Activated CD4-positive, alpha-beta T cell treated with anti-CD3 and anti-CD28 coated beads for 4 hours (primary cell): ENCODE data around the gene CTBP2.

Experiments
- DNase-seq, 2 donors: peaks; one replicate each; pipeline ENCODE4 v3.0.0-alpha.2; 2020

The CTBP2 gene

DNA sequence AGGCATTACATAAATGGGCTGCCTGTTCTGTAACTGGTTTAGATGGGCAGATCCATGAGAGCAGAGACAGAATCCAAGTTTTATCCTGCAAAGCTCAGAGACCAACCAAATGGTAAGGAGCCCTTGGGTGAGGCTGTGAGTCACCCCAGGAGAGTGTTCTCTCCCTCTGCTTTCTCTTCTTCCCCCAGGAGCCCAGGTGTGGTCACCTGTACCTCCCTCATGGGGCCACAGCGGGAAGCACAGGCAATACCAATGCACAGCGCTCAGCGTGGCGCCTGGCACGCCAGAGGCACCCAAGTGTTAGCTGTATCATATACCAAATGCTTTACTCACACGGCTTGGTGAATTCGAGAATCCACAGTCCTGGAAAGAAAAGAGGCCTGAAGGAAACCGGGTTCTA lies 39.4 kb downstream of the CTBP2 start:
- no peak for DNase-seq

GRCh38 chr10:125120053-125120710 lies 40.2 kb downstream of the CTBP2 start:
- no peak for DNase-seq

GRCh38 chr10:125118701-125119100 lies 41.7 kb downstream of the CTBP2 start:
- DNase-seq = no peak

DNA sequence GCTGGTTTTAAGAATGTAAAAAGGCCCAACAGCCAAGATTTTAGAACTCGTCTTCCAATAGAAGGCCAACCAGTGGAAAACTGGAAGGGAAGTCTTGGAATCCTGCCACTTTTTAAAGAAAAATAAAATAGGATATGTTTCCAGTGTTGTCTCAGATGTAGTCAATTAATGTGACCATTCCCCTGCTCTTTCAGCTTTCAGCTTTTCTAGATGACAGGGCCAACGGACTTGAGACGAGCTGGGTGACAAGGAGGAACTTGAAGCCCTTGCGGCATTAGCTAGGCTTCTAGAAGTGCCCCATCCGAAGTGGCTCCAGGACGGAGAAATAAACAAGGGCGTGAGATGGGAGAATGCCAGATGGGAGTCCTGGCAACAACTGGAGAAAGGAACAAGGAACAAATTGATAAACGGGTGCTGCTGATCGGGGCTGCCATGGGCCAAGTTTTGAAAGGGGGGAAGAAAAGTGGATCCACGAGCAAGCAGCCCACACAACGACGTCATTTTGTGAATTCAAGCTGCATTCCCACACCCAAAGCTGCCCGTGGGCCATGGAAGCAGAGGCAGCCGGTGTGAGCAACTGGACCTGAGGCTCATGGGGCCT lies 42.3 kb downstream of the CTBP2 start:
- DNase-seq = no peak

DNA sequence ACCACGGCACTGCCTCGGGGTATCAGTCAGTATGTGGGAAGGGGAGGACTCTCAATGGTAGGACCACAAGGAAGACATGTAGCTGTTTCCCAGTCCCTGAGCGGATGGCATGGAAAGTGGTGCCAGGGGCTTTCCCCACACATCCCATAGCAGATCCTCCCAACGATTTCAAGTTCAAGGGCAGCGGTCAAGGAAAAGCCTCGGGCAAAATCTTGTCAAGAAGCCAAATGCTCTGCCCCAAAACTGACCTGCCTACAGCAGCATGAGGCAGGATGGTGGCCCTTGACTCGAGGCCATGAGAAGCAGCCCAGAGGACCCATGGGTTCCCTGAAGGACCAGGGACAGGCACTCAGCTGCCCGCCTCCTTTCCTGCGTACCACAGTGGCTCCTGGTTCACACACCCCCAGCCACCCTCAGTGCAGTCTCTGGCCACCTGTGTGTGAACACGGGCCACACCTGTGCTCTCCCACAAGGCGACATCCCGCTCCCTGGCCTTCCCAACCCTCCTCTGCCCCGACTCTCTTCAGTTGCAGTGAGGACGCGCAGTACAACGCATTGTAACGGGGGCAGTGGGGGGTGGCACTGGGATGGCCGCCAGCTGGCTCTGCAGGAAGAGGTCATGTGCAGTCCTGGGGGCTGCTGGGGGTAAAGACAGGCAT lies 43.6 kb downstream of the CTBP2 start:
- DNase-seq = no peak

GRCh38 chr10:125116041-125116649 lies 44.2 kb downstream of the CTBP2 start:
- no peak for DNase-seq

DNA sequence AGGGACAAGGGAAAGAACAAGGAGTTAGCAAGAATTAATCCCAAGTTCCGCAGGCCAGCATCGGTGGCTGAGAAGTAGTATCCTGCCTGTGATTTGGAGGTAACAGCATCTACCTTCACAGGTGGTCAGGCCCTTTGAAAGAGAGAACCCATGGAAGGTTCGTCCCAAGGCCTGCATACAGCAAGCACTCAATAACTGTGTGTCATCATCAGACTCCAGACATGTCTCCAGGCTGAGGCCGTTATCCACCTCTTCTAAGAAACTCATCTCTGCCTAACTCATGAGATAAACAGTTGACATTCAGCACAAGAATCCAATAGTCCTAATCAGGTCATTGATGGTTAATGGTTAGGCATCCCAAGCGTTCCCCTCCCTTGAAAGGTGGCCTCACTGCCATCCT lies 45.0 kb downstream of the CTBP2 start:
- no peak for DNase-seq

DNA sequence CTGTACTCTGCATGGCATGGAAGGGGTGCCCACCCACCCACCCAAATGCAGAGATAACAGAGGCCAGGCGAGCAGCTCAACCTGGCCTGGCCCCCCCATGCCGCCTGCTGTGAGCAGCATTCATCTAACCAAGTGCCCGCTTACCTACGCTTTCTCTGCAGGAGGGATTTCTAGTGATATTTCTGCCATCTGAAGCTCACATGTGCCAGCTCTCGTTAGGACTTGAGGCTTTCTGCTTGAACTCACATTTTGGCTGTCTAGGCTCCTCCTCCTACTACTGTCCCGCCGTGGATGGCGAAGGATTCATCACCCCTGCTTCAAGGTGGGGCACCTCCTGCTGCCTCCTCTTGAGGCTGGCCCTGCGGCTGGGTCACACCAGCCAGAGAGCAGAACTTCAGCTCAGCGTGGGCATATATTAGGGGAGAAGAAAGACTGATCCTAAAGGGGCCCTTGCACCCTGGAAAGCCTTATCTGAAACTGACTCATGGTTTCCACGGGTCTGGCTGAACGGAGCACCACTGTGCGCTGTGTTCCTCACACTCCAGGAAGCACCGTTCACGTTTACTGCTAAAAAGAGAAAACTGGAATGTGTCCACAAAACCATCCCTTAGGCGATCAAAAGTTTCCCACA lies 45.5 kb downstream of the CTBP2 start:
- DNase-seq = no peak

- no peak for DNase-seq
Observed at GRCh38 chr10:125113691-125114371, 46.5 kb downstream of the CTBP2 start.

DNA sequence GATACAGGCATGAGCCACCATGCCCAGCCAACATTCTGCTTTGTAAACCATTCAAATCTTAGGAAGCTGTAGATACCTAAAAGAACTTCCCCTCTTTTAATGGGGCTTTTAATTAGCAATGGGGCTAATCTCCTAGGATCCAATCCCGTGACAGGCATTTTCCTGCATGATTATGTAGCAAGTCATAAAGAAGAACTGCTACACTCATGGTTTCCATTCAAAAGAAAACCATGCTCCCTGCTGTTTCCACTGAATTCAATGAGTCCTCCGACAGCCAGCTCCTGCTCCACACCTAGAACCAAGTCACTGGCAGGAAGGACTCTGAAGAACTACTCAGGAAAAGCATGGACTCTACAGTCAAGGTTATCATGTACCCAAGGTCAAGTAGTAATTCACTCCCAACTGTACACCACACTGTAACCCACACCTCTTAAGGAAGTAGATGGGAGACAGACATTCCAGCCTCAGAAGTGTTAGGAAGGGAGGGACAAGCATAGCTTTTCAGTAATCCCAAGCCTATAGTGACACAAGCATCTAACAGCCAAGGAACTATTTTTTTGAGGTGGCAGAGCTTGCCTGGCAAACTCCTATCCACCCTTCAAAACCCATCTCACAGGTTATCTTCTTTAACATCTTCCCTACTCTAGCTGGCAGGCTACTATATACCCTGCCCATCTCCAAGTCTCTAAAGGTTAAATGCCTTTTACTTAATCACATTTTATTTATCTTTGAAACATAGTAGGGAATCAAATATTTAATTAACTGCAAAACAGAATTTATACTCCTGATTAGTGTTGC lies 47.5 kb downstream of the CTBP2 start:
- DNase-seq = no peak

- DNase-seq = no peak
Observed at GRCh38 chr10:125111118-125111727, 49.1 kb downstream of the CTBP2 start.

DNA sequence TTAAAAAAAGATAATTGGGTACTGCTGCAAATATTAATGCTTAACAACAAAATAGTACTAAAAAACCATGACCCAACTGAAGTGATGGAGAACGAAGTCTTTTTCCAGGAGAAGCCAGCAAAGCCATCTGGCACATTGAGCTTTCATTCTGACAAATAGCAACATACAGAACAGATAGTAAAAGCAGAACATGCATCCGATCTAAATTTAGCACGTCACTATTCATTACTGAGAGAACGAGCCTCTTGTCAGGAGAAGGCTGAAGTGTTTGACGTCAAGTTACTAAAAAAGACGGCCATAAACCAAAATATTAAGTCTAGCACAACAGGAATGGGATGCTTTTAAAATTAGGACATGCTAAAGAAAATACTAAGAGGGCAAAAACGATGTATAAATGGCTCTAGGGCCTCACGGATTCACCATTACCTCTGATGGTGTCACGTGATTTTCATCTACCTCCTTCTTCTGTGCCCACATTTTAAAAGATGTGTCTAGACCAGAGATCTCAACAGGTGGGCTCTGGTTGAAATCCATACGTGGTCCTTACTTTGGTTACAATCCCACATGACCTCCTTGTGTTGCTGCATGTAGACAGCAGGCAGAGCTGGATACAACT lies 52.3 kb downstream of the CTBP2 start:
- DNase-seq = no peak

- no peak for DNase-seq
Observed at GRCh38 chr10:125107166-125107949, 53.0 kb downstream of the CTBP2 start.

DNA sequence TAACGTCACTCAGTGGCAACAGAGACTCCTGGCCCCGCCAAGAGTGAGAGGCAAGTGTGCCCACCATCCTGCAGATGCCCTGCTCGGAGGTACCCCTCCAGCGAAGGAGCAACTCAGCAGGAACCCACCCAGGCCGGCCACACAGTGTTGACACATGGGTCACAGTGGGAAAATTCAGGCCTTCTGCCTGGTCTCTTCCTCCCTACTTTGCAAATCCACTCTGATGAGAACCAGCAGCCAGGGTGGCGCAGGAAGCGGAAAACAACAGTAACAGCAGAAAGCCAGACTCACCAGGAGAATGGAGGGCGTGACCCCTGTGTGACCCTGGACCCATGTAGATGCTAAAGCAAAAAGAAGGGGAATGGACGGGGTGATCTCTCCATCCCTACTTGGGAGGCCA lies 53.8 kb downstream of the CTBP2 start:
- DNase-seq = no peak

DNA sequence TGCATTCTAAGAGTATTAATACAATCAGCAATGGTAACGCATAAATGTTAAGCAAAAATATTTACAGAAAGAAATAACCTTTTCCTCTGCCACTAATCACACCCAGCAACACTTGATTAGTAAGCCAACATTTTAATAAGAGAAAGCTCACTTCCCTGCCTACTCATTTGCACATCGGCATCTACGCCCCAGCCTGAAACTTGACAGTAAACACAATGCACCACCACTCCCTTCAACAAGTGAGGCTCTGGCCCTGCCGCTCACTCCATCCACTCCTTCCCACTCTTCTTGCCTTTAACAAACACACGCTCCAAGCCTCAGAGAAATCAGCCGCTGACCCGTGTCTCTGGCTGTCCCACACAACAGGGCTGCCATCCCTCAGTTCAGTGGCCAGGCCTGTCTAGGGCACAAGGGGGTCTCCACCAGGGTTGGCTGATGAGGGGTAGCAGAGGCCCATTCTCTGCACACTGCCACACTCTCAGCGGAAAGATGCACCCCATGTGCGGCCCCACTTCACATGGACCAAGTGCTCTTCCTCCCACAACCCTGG lies 54.6 kb downstream of the CTBP2 start:
- no peak for DNase-seq

DNA sequence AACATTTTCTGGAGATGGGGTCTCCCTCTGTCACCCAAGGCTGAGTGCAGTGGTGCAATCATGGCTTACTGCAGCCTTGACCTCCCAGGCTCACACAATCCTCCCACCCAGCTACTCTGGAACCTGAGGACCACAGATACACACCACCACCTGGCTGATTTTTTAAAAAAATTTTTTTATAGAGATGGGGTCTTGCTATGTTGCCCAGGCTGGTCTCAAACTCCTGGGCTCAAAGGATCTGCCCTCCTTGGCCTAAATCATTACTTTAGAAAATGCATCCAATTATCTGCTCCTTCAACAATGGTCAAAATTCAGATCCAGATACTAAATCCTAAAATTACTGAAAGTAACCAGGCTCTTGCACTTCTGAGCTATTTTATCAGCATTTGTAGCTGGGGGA lies 55.2 kb downstream of the CTBP2 start:
- no peak for DNase-seq

DNA sequence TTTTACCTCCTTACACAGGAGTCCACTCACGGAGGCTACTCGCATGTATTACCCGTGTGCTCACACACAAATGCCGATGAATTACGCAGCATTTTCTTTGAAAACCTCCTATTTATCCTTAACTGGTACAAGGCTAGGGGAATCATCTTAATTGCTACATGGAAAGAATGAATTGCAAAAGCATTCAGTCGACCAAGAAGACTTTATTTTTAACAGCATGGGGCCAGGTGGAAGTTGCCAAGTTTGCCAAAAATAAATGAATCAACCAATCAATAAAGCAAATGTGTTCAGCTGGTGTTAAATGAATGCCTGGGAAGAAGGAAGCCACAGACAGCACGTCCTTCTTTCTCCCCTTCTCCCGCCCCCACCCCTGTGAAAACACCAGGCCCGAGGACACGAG lies 55.8 kb downstream of the CTBP2 start:
- DNase-seq = no peak

- no peak for DNase-seq
Observed at GRCh38 chr10:125103924-125104323, 56.4 kb downstream of the CTBP2 start.

- no peak for DNase-seq
Observed at GRCh38 chr10:125103466-125103865, 56.9 kb downstream of the CTBP2 start.

DNA sequence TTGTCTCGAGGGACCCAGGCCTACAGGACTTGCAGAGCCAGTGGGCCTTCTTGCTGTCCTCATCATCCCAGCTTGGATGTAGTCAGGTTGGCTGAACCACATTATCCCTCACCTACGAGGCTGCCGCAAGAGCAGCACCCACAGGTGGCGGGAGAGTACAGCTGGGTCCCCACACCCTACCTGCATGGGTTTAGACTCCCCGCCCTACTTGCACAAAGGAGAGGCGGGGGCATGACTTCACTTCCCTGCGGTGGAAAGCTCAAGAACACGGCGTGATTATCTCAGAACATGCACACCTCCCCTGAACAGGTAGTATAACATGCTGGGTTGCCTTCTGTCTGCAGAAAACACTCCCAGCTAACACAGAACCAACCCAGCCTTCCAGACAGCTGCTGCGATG lies 57.5 kb downstream of the CTBP2 start:
- DNase-seq = no peak
